Fibroblast of the conjunctiva (primary cell): ENCODE measurements around the gene IGLL5.

Experiments used
- DNase-seq: peaks from one replicate; pipeline ENCODE4 v3.0.0-alpha.2; 2010; ENCODE audit warnings: low read depth

The IGLL5 gene

GRCh38 chr22:22887621-22888503 is at the start of gene IGLL5:
IGLL5 (plus strand) TSS chr22:22887816; CDS start chr22:22888054, 238 bp downstream.
- DNase-seq: no peak

- no peak for DNase-seq
Observed at GRCh38 chr22:22838148-22838786, 49.3 kb upstream of the IGLL5 start.

GRCh38 chr22:22839570-22840314 is 47.9 kb upstream of the IGLL5 start:
- no peak for DNase-seq

GRCh38 chr22:22840780-22841179 is 46.8 kb upstream of the IGLL5 start:
- DNase-seq: no peak

- no peak for DNase-seq
Observed at GRCh38 chr22:22841598-22841997, 46.0 kb upstream of the IGLL5 start.

GRCh38 chr22:22842085-22842484 is 45.5 kb upstream of the IGLL5 start:
- no peak for DNase-seq

GRCh38 chr22:22843848-22844247 is 43.8 kb upstream of the IGLL5 start:
- no peak for DNase-seq

- no peak for DNase-seq
Observed at GRCh38 chr22:22847241-22847640, 40.4 kb upstream of the IGLL5 start.

- peak; percentile 16 for DNase-seq
Observed at GRCh38 chr22:22848364-22848866, 39.2 kb upstream of the IGLL5 start.

GRCh38 chr22:22849640-22850610 is 37.7 kb upstream of the IGLL5 start:
- no peak for DNase-seq

GRCh38 chr22:22851969-22852368 is 35.6 kb upstream of the IGLL5 start:
- DNase-seq: no peak

GRCh38 chr22:22853713-22854112 is 33.9 kb upstream of the IGLL5 start:
- DNase-seq: no peak

GRCh38 chr22:22854466-22854865 is 33.1 kb upstream of the IGLL5 start:
- DNase-seq: no peak

- DNase-seq: no peak
Observed at GRCh38 chr22:22855085-22855484, 32.5 kb upstream of the IGLL5 start.

- DNase-seq: no peak
Observed at GRCh38 chr22:22855617-22856308, 31.9 kb upstream of the IGLL5 start.

- DNase-seq: no peak
Observed at GRCh38 chr22:22856364-22856763, 31.3 kb upstream of the IGLL5 start.

- DNase-seq: no peak
Observed at GRCh38 chr22:22856885-22857606, 30.6 kb upstream of the IGLL5 start.

- DNase-seq: no peak
Observed at GRCh38 chr22:22857607-22858558, 29.7 kb upstream of the IGLL5 start.

- DNase-seq: no peak
Observed at GRCh38 chr22:22858559-22858937, 29.1 kb upstream of the IGLL5 start.
